T-cell (primary cell): Measurements from ENCODE around the gene WNK2. TPM values are rescaled to one million over a fixed set of nuclear protein-coding genes. Genes with fewer than 3 reads are reported as not detected.

Experiments
- ATAC-seq, 4 experiments: fragments of 200-7000 bp in 3 of 4; fragments of 150-1000 bp in 1 of 4; cut with Tn5 transposase; replicated peaks in 1 of 4; 1 replicate in 3 of 4; 2 replicates in 1 of 4; pipeline ENCODE4 v1.10.0; 2021; ENCODE audit warnings: moderate library complexity in 3 of 4, mild to moderate bottlenecking in 2 of 4, moderate number of reproducible peaks in 1 of 4
- CTCF ChIA-PET, 2 donors: fragments of 300-600 bp; sonication (Branson Sonifier 250); formaldehyde crosslinking; loops; one replicate each; lab custom pipeline; 2022; ENCODE audit warnings: antibody characterized with exemption in 2 of 2; lab: Charles Lee
- POLR2A ChIA-PET, 2 donors: fragments of 300-600 bp; sonication (Branson Sonifier 250); formaldehyde crosslinking; loops; one replicate each; lab custom pipeline; 2022; ENCODE audit warnings: antibody characterized with exemption in 2 of 2; lab: Charles Lee
- DNase-seq, 35 experiments: peaks; one replicate each; pipeline versions ENCODE4 v3.0.0 to v3.0.0-alpha.2; 2013 to 2023
- H3K27ac ChIP-seq: one replicate; pipeline ENCODE4 v1.5.1; 2013; ENCODE audit warnings: low read length
- H3K27me3 ChIP-seq, 2 experiments: replicated peaks in 1 of 2; 1 replicate in 1 of 2; 2 replicates in 1 of 2; pipeline versions ENCODE4 v1.6.1 to v1.7.0; 2013; ENCODE audit warnings: low read length in 1 of 2, mixed read lengths in 1 of 2; ENCODE audit not compliant: control insufficient read depth in 2 of 2, insufficient read depth in 2 of 2; ENCODE audit errors: extremely low read depth in 1 of 2
- H3K36me3 ChIP-seq, 2 donors: 1 replicate in 1 of 2; 2 replicates in 1 of 2; pipeline versions ENCODE4 v1.6.1 to v1.7.0; 2013; ENCODE audit warnings: low read length in 1 of 2; ENCODE audit not compliant: control insufficient read depth in 2 of 2, insufficient read depth in 1 of 2; ENCODE audit errors: extremely low read depth in 1 of 2
- H3K4me1 ChIP-seq, 2 experiments: 1 replicate in 1 of 2; 2 replicates in 1 of 2; pipeline versions ENCODE4 v1.6.1 to v1.7.0; 2013; ENCODE audit warnings: low read length in 2 of 2, mixed read lengths in 1 of 2; ENCODE audit not compliant: insufficient read depth in 2 of 2, control insufficient read depth in 1 of 2; ENCODE audit errors: extremely low read depth in 1 of 2
- H3K4me3 ChIP-seq, 2 donors: 1 replicate in 1 of 2; 2 replicates in 1 of 2; pipeline versions ENCODE4 v1.5.1 to v1.7.0; 2013; ENCODE audit warnings: mild to moderate bottlenecking in 2 of 2, low read length in 1 of 2, moderate library complexity in 1 of 2; ENCODE audit not compliant: control insufficient read depth in 1 of 2; ENCODE audit errors: extremely low read depth in 1 of 2
- H3K9me3 ChIP-seq: 2 replicates; pipeline ENCODE4 v1.7.0; 2013
- H3K27ac Mint-ChIP-seq, 2 donors: one replicate each; pipeline ENCODE4 v1.8.0; 2020 to 2021; ENCODE audit warnings: mild to moderate bottlenecking in 2 of 2, mixed read lengths in 2 of 2
- H3K27me3 Mint-ChIP-seq, 2 donors: one replicate each; pipeline ENCODE4 v1.8.0; 2021 to 2022; ENCODE audit warnings: mixed read lengths in 2 of 2
- H3K36me3 Mint-ChIP-seq: one replicate; pipeline ENCODE4 v1.8.0; 2021; ENCODE audit warnings: mixed read lengths
- H3K4me1 Mint-ChIP-seq, 3 donors: one replicate each; pipeline ENCODE4 v1.8.0; 2020 to 2022; ENCODE audit warnings: mixed read lengths in 3 of 3, mild to moderate bottlenecking in 1 of 3
- H3K4me3 Mint-ChIP-seq, 3 donors: one replicate each; pipeline ENCODE4 v1.8.0; 2020 to 2022; ENCODE audit warnings: mild to moderate bottlenecking in 3 of 3, mixed read lengths in 3 of 3, moderate library complexity in 3 of 3
- H3K9me3 Mint-ChIP-seq, 3 donors: one replicate each; pipeline ENCODE4 v1.8.0; 2020 to 2022; ENCODE audit warnings: mixed read lengths in 3 of 3
- WGBS: methylation state at CpG from one replicate; pipeline ENCODE4 v1.1.5; 2013; ENCODE audit warnings: missing lambda C conversion rate; ENCODE audit not compliant: insufficient coverage; 5-methylcytosine and 5-hydroxymethylcytosine counted together
- total RNA-seq, 35 experiments: library from RNA in 6 of 35; stranded (reverse) in 6 of 35; fragments of 120-200 nt in 1 of 35; gene quantifications; one replicate each; pipeline versions ENCODE4 v1.2.1 to v1.2.4 and lab custom pipeline; 2013 to 2026

Gene WNK2
- total RNA-seq, 5 donors from 2014 or later (not counting 1 experiment from before 2014, with no cell fraction given): 0.12 to 0.95 (median 0.48) TPM

GRCh38 chr9:93244510-93245436 is 60.8 kb downstream of the WNK2 start:
- Histone ChIP-seq H3K9me3 (no peaks in the 10 kb centered on the region), H3K27ac (no peak overlapping the region), H3K36me3 (no peaks in the 10 kb centered on the region), H3K27me3 (peaks cover 0 to 13% of the 10 kb centered on the region in 2 experiments), H3K4me3 (no peak overlapping the region), H3K4me1 (peaks cover 0 to 14% of the 10 kb centered on the region in 2 experiments)
- peak in 1 of 35 experiments; percentile 6 for DNase-seq
- ChIA-PET POLR2A (no interaction called here), CTCF (no interaction called here)
- Mint-ChIP-seq H3K27me3 (no peaks in the 10 kb centered on the region), H3K9me3 (no peaks in the 10 kb centered on the region), H3K4me3 (no peak overlapping the region), H3K4me1 (peaks cover 0 to 5% (median 0%) of the 10 kb centered on the region in 3 donors), H3K36me3 (no peaks in the 10 kb centered on the region), H3K27ac (no peak overlapping the region)
- no peak for ATAC-seq
- WGBS: 73% methylated on average over 19 of the region's 24 CpGs

- POLR2A ChIA-PET: no interaction called here
- H3K27ac ChIP-seq: no peak overlapping the region
- WGBS: 69% methylated on average over 2 of the region's 5 CpGs
- DNase-seq (no peak), ATAC-seq (no peak)
- Mint-ChIP-seq H3K27me3 (no peaks in the 10 kb centered on the region), H3K36me3 (no peaks in the 10 kb centered on the region), H3K9me3 (no peaks in the 10 kb centered on the region), H3K27ac (peak overlapping the region in 1 of 2 donors; percentile 1), H3K4me3 (no peak overlapping the region), H3K4me1 (peaks cover 0 to 5% (median 0%) of the 10 kb centered on the region in 3 donors)
- H3K4me3 ChIP-seq: no peak overlapping the region
- no peaks in the 10 kb centered on the region for H3K9me3 ChIP-seq
- CTCF ChIA-PET: no interaction called here
- H3K27me3 ChIP-seq: peaks cover 0 to 13% of the 10 kb centered on the region in 2 experiments
- peaks cover 0 to 14% of the 10 kb centered on the region in 2 experiments for H3K4me1 ChIP-seq
- no peaks in the 10 kb centered on the region for H3K36me3 ChIP-seq
Measured at GRCh38 chr9:93245437-93245970, 61.6 kb downstream of the WNK2 start.

- Histone ChIP-seq H3K36me3 (no peaks in the 10 kb centered on the region), H3K9me3 (no peaks in the 10 kb centered on the region), H3K27ac (no peak overlapping the region), H3K27me3 (peaks cover 0 to 11% of the 10 kb centered on the region in 2 experiments), H3K4me3 (no peak overlapping the region), H3K4me1 (peaks cover 0 to 14% of the 10 kb centered on the region in 2 experiments)
- Mint-ChIP-seq H3K36me3 (no peaks in the 10 kb centered on the region), H3K27ac (no peak overlapping the region), H3K9me3 (no peaks in the 10 kb centered on the region), H3K4me1 (peaks cover 0 to 5% (median 0%) of the 10 kb centered on the region in 3 donors), H3K4me3 (no peak overlapping the region), H3K27me3 (no peaks in the 10 kb centered on the region)
- POLR2A ChIA-PET: no interaction called here
- CTCF ChIA-PET: no interaction called here
- WGBS: 83% methylated on average over 14 of the region's 14 CpGs
- DNase-seq (no peak), ATAC-seq (no peak)
Measured at GRCh38 chr9:93246111-93246510, 62.2 kb downstream of the WNK2 start.

- Mint-ChIP-seq H3K4me3 (no peak overlapping the region), H3K9me3 (no peaks in the 10 kb centered on the region), H3K4me1 (peaks cover 0 to 5% (median 0%) of the 10 kb centered on the region in 3 donors), H3K27me3 (no peaks in the 10 kb centered on the region), H3K36me3 (no peaks in the 10 kb centered on the region), H3K27ac (no peak overlapping the region)
- H3K36me3 ChIP-seq: no peaks in the 10 kb centered on the region
- peaks cover 0 to 8% of the 10 kb centered on the region in 2 experiments for H3K27me3 ChIP-seq
- ChIA-PET CTCF (no interaction called here), POLR2A (no interaction called here)
- ATAC-seq (no peak), DNase-seq (no peak)
- H3K9me3 ChIP-seq: no peaks in the 10 kb centered on the region
- H3K27ac ChIP-seq: no peak overlapping the region
- WGBS: 88% methylated on average over 7 of the region's 7 CpGs
- no peak overlapping the region for H3K4me3 ChIP-seq
- peaks cover 0 to 14% of the 10 kb centered on the region in 2 experiments for H3K4me1 ChIP-seq
Measured at GRCh38 chr9:93246526-93246925, 62.6 kb downstream of the WNK2 start.

- CTCF ChIA-PET: no interaction called here
- Histone ChIP-seq H3K4me3 (no peak overlapping the region), H3K4me1 (peaks cover 0 to 14% of the 10 kb centered on the region in 2 experiments), H3K36me3 (no peaks in the 10 kb centered on the region), H3K9me3 (no peaks in the 10 kb centered on the region), H3K27ac (no peak overlapping the region), H3K27me3 (peaks cover 0 to 4% of the 10 kb centered on the region in 2 experiments)
- Mint-ChIP-seq H3K36me3 (no peaks in the 10 kb centered on the region), H3K9me3 (no peaks in the 10 kb centered on the region), H3K4me1 (peaks cover 0 to 5% (median 0%) of the 10 kb centered on the region in 3 donors), H3K27me3 (no peaks in the 10 kb centered on the region), H3K4me3 (no peak overlapping the region), H3K27ac (no peak overlapping the region)
- DNase-seq (no peak), ATAC-seq (no peak)
- POLR2A ChIA-PET: no interaction called here
- WGBS: 91% methylated on average over 33 of the region's 36 CpGs
Measured at GRCh38 chr9:93247099-93247865, 63.3 kb downstream of the WNK2 start.

- Histone ChIP-seq H3K36me3 (no peaks in the 10 kb centered on the region), H3K4me1 (peaks cover 0 to 14% of the 10 kb centered on the region in 2 experiments), H3K4me3 (no peak overlapping the region), H3K9me3 (no peaks in the 10 kb centered on the region), H3K27me3 (peaks cover 0 to 4% of the 10 kb centered on the region in 2 experiments), H3K27ac (no peak overlapping the region)
- Mint-ChIP-seq H3K27ac (no peak overlapping the region), H3K36me3 (no peaks in the 10 kb centered on the region), H3K4me3 (no peak overlapping the region), H3K9me3 (no peaks in the 10 kb centered on the region), H3K4me1 (peaks cover 0 to 5% (median 0%) of the 10 kb centered on the region in 3 donors), H3K27me3 (no peaks in the 10 kb centered on the region)
- ChIA-PET POLR2A (no interaction called here), CTCF (no interaction called here)
- DNase-seq (no peak), ATAC-seq (no peak)
- 85% methylated on average over 6 of the region's 9 CpGs for WGBS
Measured at GRCh38 chr9:93247892-93248291, 64.0 kb downstream of the WNK2 start.
